NCI-H748 (cell line): ENCODE data around the gene MYLK.
"Not testable (repeated sequence)": the region's sequence is repeated elsewhere in the genome, so short reads cannot be mapped to it uniquely, and the experiment has no call there.

Source experiments
- DNase-seq: peaks from one replicate; lab custom pipeline; 2025; ENCODE audit not compliant: unreplicated experiment; lab: John Stamatoyannopoulos, UW

The MYLK gene

DNA sequence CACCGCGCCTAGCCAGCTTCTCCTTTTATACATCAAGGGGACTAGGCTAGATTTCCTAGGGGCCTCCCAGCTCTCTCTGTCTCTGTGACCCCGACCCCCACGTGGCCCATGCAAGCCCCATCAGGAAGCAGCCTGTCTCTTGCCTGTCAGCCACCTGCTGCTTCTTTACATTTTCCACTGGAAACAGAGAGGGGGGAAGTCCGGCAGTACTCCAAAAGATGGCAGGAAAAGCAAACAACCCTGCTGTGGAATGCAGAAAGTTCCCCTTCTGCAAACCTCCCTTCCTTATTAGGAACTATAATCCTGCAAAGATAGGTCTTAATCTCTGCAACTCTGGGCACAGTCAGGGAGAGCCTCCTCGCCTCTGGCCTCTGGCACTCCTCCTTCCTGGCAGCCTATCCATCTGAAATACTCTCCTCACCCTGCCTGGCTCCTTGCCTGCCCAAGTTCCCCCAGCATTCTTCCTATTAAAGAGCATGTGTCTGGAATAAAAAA lies 251.9 kb downstream of the MYLK start:
- DNase-seq: no peak

DNA sequence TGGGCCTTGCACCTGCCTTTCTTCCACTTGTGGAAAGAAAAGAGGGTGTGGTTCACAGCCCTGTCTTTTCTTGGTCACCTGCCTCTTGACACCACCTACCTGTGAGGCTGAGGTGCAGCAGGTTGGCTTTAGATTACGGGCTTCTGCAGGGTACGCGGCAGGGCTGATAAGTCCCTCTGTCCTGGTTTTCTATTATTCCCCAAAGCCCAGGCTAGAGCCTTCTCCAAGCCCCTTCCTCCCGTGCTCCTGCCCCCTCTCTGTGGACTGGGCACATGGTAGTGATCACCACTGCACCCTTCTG lies 254.4 kb downstream of the MYLK start:
- no peak for DNase-seq

DNA sequence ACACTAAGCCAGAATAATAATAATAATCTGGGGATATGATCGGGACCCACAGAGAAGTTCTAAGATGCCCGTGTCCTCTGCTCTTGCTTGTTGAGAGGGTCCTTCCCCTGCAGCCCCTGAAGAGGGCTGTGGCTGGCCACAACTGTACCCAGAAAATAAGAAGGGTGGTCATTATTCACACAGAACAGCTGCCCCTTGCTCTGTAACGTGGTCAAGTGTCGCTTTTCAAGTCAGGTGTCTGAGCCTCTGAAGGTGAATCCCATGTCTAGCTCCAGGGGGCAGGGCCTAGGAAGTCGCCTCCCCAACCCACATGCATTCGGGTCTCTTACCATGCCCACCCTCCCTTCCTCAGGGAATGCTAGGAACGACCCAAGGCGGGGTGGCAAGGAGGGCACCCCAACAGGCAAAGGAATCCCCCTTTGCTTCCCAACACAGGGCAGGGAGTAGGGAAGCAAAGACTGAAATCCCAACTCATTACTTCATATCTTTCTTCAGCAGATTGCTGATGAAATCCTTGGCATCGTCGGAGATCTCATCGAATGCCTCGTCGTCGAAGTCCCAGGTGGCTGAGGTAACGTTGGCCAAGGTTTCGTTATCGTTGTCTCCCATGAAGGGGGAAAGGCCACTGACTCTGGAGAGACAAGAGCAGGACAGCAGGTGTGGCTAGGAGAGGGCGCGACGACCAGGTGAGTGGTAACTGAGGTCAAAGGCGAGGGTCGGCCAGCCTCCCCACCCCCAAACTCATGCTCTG lies 255.0 kb downstream of the MYLK start:
- no peak for DNase-seq

DNA sequence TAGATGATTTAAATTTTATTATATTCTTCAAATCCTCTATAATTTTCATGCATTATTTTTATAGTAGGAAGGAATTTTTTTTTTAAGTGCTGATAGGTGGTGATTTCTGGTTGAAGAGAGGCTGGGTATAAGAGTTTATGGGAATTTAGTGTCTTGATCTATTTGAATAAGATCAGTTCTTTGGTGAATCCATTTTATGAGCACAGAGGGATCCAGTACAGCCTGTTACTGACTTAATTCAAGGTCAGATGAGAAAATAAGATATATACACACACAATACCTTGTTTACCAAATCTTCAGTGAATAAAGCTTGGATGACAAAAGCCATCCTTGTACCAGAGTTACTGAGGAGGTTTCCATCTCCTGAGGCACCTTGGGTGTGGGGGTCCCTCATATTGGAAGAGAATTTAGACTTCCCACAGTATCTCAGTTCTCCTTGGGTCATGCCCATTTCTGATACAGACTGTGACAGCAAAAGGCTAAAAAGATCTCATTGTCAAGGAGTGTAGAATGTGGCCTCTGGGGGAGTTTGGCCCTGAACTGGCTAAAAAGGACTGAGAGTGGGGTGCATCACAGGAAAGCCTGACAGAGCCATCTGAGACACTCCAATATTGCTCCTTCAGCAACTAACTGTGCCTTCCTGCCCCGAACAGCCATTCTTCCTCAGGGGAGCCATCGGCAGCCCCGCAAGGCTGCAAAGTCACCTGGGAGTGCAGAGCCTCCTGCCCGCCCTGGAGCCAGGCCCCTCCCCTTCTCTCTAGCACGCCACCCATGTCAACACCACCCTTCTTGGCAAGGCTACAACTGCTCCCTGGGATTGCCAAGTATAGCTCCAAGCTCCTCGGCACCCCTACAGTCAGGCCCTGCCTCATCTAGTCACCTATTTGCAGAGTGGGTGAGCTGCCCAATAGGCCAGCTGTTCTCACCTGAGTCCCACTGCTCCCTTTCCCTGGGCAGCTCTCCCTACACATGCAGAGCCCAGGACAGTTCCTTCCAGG lies 256.2 kb downstream of the MYLK start:
- DNase-seq: no peak

DNA sequence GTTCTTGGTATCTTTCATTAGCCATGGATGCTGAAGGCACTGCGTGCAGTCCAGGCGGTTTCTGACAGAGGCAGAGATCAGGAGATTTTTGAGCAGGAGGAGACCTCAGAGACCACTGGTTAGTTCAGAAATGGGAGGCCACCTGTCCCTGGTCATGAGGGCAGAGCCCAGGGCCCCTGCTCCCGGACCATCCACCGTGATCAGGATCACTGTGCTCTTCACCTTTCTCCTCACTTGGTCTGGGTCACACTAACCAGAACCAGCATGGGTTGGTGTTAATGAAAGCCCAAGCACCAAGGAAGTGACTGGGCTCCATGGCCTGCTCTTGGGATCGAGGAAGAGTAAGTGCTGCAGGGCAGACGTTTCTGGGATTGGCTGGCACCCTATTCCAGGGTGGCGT lies 257.3 kb downstream of the MYLK start:
- no peak for DNase-seq

DNA sequence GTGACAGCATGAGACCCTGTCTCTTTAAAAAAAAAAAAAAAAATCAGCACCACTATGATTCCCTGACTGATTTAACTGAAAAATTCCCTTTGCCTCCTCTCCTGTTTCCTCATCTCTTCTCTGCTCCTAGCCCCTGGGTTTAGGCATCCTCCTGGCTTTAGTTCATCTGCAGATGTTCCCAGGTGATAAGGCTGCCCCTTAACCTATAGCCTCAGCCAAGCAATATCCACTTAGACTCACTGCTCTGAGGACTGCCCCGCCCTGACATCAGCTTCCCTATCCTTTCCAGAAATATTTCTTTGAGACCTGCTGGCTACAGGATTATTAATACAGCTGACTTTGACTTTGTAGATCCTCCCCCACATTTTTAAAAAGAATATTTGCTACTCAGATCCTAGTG lies 259.8 kb downstream of the MYLK start:
- no peak for DNase-seq

DNA sequence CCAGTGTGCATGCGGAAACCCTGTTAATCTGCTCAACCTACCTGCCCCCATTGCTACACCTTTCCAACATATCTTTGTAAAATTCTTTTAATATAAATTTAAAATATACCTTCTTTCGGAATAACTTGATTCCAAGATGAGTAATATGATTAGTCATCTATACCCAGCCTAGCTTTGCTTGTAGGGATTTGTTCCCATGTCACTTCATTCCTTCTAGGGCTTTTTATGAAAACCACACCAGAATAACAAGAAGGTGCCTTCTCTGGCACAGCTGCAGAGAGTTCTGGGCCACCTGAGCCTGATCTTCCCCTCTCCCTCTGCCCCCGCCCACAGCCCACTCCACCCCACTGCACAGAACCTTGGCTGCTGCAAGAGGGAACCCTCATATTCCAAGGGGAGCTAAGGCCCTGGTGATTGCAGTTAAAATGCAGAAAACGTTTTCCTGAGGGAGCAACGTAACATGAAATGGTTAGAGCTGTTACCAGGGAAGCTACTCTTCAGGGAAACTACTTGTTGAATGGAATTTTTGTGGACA lies 260.7 kb downstream of the MYLK start:
- DNase-seq: no peak

DNA sequence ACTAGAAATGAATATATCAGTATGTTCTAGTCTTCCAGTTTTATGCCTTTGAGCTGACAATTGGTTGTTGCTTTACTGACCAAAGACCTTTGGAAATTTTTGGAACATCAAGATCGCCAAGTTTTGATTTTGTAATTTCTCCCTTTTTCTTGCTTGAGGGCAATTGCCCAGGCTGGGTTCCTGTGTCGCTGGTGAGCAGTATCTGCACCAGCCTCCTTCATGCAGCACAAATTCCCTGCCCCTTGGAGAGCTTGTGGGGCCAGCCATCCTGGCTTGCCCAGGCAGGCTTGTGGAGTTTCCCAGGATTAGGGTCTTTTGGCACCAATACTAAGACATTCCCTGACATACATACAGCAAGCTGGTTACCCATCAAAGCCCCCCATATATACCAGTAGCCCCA lies 261.4 kb downstream of the MYLK start:
- no peak for DNase-seq

DNA sequence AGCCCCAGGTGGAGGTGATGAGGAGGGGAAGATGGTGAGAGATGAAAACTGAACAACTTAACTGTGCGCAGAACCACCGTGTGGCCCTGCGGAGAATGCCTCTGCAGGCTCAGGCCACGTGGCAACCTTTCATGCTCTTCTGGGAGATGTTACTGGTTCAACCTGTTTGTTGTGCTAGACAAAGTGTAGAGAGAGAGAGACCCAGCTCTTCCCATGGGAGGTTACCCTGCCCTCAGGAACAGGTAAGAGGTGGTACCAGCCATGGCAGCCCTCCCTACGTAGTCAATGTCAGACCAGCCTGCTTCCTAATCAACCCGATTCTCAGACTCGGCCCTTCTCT lies 262.3 kb downstream of the MYLK start:
- no peak for DNase-seq

DNA sequence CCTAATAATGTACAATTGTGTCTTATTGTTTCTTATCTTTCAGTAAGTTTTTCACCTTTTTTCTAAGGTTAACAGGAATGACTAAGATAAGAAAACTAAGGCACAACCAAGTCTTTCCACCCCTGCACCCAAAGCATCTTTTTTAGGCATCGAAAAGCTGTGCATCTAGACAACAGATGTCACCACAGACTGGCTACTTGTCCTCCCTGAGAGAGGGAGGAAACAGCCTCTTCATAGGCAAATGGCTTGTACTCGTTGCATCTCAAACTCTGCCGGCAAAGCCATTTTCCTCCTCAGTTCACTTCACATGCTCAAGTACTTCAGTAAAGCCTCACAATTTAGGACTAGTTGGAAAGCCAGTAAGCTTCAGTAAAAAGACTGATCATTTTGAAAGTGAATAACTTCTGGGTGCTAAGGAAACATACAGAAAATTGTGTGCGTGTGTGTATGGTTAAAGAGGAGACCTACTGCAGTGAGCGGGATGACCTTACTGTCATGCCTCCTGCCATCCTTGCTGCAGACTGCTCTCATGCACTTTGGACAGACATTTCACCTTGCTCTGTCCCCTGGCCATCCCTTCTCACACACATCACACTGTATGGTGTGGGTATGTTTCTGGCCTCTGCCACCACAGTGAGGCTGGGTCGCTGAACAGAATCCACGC lies 262.8 kb downstream of the MYLK start:
- no peak for DNase-seq

DNA sequence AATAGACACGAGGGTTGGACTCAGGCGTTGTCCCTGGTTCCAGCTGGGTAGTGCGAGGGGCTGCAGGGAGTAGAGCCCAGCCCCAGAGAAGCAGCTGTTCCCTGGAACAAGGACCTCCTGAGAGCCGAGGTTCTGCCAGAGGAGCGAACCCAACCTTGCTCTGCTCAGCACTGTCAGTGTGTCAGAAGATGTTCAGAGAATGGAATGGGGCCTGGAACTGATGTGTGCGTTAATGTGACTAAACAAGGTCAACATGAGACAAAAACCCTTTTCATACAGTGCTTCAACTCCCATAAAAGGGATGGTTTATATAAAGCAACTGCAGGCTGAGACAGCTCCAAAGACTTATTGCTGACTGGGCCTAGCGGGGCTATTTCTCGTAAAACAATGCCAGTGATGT lies 263.8 kb downstream of the MYLK start:
- DNase-seq: no peak

DNA sequence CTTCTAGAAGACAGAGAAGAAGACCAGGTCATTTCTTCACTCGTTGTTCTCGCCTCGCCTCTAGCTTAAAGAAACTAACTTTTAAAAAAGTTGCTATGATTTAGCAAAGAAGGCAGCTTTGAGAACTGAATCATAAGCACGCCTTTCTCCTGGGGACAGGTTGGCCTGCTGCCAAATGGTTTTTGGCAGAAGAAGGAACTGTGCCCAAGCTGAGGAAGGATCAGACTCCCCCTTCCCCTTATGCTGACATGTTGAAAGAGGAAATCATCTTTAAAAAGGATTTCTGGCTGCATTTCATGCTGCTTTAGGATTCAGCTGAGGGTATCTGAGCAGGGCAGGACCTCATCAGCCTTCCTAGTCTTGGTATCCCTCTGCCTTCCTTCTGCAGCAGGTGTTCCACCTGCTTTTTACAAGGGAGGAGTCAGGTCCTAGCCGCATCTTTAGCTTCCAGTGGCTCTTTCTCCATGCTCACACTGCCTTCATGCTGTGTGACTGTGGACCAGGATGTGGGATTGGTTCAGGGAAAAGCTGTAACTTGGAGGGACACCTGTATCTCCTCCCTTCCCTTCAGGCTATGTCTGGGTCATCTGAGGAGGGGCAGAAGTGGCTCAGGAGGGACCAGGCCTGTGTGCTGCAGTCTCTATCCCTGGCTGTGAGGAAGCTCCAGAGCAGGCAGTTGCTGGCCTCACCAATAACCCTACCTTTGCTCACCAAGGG lies 265.2 kb downstream of the MYLK start:
- no peak for DNase-seq

DNA sequence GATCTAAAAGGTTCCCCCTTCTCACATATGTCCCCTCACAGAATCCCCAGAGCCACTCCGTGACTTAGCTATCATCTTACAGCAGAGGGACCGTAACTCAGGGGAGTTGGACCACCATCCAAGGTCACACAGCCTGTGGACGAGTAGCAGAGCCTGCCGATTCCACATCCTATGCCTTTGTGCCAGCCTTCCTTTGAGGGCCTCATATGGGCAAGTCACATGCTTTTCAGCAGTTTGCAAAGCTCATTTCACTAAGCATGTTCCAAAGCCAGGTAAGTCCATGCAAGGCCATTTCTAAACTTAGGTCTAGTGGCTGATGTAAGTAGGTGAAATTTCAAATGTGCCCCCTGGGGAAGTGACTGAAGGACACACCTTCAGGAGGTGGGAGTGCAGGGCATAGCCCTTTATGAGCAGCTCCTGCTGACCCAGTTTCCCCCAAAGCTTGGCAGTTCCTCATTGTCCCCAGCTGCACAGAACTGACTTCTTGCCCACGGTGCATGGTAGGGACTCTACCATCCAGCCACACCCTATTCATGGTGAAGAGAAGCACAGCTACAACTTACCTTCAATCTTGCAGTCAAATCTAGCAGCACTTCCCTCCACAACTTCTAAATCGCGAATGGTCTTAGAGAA lies 265.9 kb downstream of the MYLK start:
- DNase-seq: no peak

DNA sequence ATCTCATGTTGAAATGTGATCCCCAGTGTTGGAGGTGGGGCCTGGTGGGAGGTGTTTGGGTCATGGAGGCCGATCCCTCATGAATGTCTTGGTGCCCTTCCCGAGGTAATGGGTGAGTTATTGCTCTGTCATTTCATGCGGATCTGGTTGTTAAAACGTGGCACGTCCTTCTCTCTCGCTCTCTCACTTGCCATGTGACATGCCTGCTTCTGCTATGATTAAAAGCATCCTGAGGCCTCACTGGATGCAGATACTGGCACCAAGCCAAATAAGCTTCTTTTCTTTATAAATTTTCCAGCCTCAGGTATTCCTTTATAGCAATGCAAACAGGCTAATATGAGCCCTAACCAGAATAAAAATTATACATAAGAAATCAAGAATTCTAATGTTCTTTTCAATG lies 267.5 kb downstream of the MYLK start:
- no peak for DNase-seq

DNA sequence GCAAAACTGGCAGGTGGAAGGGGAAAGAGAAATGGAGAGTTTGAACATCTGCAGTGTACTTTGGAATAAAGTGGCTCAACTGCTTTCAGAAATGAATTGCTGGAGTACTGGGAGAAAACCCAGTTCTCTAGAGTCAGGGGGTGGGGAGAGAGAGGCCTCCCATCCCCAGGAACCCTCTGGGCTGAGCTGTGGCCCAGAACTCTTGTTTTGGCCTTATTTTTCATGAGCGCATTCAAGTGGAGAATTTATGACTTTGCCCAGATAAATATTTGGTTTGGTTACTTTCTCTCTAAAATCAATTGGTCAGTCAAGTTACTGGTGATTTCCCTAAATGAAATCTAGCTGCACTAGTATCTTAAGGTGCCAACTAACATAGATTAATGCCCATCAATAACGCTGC lies 270.6 kb downstream of the MYLK start:
- no peak for DNase-seq

DNA sequence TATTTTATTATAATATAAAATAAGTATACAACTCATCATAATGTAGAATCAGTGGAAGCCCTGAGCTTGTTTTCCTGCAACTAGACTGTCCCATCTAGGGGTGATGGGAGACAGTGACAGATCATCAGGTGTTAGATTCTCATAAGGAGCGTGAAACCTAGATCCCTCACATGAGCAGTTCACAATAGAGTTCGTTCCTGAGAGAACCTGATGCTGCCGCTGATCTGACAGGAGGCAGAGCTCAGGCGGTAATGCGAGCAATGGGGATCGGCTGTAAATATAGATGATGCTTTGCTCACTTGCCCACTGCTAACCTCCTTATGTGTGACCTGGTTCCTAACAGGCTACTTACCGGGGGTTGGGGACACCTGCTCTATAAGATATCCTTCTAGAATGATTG lies 272.5 kb downstream of the MYLK start:
- DNase-seq: not testable (repeated sequence)

DNA sequence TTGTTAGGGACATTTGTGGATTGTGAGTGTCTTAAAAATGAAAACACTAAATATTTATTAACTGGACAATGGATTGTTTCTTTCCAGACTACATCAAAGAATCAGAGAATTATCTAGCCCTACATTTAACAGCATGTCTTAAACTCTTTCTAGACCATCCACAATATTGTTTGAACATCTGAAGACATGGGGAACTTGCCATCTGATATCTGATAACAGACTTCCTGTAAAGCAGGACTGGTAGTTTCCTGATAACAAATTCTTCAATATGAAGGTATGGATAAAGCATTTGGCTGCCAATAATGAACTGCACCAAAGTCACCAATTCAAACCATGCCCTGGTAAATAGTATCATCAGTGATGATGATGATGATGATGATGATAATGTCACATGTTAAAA lies 273.1 kb downstream of the MYLK start:
- DNase-seq: no peak

DNA sequence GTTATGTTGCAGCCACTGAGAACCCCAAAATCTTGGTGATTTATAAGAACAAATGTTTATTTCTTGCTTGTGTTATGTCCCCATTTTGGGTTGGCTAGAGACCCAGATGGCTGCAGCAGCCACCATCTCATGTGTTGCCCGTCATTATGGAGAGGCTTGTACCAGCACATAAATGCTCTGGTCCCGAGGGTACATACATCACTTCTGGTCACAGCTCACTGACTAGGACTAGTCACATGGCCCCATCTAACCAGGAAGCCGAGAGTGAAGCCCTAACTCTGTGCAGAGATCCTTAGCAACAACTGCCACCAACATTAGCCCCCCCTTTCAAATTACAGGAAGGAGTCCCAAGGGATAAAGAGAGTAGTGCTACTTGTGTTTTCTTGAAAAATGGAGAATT lies 273.8 kb downstream of the MYLK start:
- no peak for DNase-seq

DNA sequence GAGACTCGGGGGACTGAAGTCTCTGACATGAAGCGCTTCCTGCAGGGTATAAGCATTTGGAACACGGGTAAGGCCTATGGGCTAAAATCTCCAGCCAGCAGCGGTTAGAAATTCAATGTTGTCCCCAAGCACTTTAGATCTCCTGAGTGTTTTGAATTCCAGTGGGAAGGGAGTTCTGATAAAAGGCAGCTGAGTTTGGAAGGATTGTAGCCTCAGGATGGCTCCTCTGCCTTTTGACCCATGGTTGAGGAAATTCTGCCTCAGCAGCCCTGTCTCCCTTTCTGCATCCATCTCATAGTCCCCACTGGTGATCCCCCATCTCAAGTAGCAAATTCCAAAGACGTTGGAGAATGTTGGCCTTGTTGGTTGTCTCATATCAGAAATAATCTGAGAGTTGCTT lies 275.1 kb downstream of the MYLK start:
- no peak for DNase-seq

DNA sequence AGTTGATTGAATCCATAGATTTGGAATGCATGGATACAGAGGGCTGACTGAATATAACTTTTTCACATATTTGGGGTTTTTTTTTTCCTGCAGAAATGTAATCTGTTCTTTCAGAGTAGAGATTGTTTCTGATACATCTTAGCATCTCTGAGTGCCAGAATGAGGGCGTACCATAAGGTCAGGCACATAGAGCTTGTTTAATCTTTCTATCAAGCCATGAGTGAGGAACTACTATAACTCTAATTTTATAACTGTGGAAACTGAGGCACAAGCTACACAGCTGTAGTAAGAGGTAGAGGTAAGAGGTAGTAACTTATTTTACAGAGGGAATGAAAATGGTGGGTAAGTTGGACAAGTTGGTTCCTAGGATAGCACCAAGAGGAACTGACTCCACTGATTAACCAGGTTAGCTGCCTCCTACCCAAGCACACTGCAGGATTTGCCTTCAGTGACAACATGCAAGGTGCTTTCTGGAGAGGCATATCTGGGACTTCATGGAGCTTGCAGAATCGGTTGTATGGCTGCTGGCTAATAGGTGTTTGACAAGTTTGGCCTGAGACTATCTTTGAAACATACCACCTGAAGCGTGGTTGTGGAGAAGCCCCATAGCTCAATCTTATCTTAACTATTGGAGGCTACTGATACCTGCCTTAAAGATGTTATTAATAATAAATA lies 275.7 kb downstream of the MYLK start:
- DNase-seq: no peak
